NCI-H2196 (cell line): ENCODE data around the gene ZKSCAN5.
A peak's percentile ranks its signal among the peaks of the same experiment; 100 is the strongest.

Experiments
- DNase-seq: peaks from one replicate; lab custom pipeline; 2025; ENCODE audit not compliant: unreplicated experiment; lab: John Stamatoyannopoulos, UW

The ZKSCAN5 gene

DNA sequence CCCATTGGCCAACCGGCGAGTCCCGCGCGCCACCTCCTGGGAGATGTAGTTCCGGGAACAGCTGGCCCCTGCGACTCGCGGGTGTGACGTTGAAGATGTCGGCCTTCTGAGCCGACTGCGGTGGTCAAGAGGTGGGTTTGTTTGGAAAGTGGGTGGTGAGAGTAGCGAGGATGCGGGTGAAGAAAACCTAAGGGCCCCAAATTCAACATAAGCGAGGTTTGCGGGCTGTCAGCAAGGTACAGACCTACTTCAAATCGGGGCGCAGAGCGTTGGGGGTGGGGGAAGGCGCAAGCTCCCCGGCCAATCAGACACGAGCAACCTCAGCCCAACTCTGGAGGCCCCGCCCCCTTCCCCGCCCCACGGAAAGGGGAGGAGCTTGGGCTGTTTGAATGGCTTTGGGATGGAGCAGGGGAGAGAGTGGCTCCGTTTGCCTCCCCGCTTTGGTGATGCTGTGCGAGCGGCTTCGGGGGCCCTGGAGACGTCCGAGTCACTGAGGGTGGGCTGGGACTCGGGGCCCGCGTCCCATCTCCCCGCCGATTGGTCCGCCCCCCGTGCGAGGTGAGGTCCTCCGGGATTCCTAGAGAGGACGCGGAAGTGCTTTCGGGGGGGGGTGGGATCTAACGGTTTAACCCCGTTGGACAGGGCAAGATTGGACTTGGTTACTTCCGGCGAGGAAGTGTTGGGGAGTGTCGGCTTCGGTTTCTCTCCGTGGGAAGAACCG lies at the start of gene ZKSCAN5:
TSS of gene ZKSCAN5 (plus strand) at position 60 of the 721 bp plus-strand sequence. CDS start 1,383 bp downstream, outside the sequence.
- peak; percentile 91 for DNase-seq

DNA sequence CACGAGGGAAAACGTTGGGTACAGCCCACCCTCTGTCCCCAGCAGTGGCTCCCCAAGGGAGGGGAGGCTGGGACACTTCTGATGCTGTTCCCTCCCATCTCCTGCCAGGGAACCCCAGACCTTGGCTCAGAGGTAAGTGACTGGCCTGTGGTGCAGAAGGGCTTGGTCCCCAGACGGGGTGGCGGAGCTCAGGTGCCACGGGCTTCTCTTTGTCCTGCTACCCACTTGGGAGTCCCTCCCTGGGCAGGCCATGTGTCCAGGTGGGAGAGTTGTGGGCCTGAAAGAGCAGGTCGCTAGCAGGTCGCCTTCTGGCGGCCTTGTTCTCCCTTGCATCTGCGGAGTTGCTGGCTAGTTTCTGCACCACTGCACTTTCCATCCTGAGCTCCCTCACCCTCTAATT lies 48.6 kb upstream of the ZKSCAN5 start:
- DNase-seq = no peak

DNA sequence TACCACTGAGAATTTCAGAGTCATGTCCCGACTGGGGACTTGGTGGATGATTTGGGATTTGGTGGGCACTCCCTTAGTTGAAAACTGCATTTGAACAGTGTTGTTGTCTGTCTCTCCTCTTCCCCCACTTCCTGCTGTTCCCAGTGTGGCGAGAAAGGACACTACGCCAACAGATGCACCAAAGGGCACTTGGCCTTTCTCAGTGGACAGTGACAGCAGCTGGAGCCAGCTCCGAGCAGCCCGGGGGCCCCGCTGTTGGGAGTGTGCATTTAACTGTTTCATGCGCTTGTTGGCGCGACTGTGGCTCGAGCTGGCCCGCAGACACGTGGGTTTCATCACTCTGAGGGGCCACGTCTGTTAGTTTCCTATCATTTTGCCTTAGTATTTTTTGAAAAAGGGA lies 48.2 kb upstream of the ZKSCAN5 start:
- no peak for DNase-seq

DNA sequence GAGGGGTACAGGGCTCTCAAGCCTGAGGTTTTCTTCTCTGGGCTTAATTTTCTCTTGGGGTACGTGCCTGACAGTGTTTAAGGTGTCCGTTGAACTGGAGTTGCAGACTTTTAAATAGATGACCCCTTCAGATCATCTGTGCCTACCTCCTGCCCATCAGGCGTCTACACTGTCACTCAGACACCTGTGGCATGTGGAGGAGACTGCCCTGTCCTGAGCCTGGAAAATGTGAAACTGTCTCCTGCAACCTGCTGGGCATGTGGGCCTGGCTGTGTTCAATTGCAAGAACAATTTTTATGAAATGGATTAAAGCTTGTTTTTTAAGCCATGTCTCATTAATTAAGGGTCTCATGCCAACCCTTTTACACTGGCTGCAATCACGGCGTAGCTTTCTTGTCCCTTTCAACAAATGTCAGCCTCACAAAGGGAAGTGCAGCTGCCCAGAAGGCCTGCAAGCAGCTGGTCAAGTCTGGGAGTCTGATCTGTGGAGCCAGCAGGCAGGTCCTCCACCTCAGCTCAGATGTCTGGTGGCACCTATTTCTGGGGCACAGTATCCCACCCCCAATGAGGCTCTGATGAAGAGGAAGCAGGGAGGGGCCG lies 47.3 kb upstream of the ZKSCAN5 start:
- DNase-seq = no peak

- DNase-seq = no peak
These were observed 46.6 kb upstream of the ZKSCAN5 start for GRCh38 chr7:99457650-99458493.

DNA sequence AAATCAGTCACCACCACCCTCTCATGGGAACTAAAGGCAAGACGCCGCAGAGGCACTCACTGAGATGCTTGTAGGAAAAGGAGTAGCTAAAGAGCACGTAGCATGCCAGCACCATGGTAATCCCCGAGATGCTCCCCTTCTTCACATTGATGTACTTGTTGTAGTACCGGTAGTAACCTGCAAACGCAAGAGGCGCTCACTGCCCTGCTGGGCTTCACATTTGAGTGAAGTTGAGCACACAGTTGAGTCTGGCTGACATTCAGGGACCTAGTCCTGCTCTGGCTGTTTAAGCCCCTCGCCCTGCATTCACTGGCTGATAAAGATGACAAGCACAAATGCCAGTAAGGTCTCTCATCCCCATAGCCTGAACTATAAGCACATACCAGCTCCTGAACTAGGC lies 45.4 kb upstream of the ZKSCAN5 start:
- DNase-seq = no peak

GRCh38 chr7:99460651-99461050 lies 43.8 kb upstream of the ZKSCAN5 start:
- no peak for DNase-seq

DNA sequence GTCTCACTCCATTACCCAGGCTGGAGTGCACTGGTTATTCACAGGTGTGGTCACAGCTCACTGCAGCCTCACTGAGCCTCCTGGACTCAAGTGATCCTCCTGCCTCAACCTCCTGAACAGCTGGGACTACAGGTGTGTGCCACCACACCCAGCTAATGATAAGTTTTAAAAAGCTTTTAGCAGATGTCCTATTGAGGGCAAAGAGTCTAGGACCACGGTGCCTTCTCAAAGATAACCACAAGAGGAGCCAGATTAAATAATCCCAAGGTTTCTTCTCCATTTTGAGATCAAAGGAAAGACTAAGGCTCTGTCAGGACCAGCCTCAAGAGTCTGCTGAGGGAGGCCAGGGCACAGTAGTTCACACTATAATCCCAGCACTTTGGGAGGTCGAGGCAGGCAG lies 43.2 kb upstream of the ZKSCAN5 start:
- DNase-seq = no peak

GRCh38 chr7:99465421-99465768 lies 39.1 kb upstream of the ZKSCAN5 start:
- no peak for DNase-seq

- no peak for DNase-seq
These were observed 36.0 kb upstream of the ZKSCAN5 start for GRCh38 chr7:99468336-99468918.

DNA sequence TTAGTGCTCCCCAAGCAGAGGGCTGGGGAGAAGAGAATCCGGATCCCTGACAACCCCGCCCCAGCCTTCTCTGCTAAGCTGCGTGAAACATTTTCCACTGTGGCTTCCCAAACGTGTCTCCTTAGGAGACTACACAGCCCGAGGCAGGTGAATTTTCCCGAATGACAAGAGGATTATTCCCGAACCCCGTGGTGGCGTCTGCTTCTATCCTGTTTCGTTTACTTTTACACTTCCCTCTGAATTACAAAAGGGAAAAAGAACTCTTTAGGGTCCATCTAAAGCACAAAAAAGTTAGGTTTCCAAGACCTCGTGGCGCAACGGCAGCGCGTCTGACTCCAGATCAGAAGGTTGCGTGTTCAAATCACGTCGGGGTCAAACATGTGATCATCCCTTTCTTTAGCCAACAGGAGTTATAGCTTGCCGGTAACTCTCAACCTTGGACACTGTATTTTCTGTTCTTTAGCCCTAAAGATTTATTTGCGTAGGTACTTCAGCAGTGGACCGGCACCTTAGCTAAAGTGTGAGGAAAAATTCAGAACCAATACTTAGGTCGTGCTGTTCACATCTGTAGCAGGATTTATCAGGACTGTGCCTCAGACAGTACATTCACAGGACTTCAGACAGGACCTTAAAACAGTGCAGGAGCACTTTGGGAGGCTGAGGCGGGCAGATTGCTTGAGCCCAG lies 34.9 kb upstream of the ZKSCAN5 start:
- no peak for DNase-seq

- peak; percentile 97 for DNase-seq
These were observed 31.7 kb upstream of the ZKSCAN5 start, which contains the start of gene ZNF789 for GRCh38 chr7:99472561-99473314. TSS of gene ZNF789 (plus strand) at chr7:99472890. CDS start at chr7:99476457, 3,567 bp downstream.

DNA sequence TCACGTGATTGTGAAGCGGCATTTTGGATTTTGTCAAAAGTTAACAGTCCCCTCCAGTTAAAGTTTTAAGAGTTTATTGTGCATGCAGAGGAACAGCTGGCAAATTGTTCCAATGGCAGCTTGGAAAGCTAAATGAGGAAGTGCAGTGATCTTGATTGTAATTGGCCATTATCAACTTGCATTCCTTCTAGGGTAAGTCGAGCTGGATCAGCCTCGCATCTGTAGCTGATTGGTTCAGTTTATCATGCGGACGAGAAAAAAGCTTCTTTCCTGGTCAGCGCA lies 31.2 kb upstream of the ZKSCAN5 start:
- peak; percentile 33 for DNase-seq

DNA sequence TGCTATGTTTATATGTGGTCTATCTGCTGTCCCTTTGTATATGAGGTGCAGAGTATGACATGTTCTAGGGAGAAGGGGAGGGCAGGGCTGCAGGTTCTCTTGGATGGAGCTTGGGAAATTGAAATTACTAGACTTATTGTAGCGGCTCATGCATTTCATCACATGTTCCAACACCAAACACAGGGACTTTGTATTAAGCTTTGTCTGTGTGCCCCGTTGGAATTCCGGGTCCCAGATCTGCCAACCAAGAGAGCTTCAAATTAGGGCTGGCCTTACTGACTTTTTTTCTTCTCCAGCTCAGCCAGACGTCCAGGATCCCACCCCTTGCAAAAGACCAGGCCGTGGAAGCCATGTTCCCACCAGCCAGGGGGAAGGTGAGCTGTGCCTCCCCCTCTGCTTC lies 28.4 kb upstream of the ZKSCAN5 start:
- DNase-seq = no peak

DNA sequence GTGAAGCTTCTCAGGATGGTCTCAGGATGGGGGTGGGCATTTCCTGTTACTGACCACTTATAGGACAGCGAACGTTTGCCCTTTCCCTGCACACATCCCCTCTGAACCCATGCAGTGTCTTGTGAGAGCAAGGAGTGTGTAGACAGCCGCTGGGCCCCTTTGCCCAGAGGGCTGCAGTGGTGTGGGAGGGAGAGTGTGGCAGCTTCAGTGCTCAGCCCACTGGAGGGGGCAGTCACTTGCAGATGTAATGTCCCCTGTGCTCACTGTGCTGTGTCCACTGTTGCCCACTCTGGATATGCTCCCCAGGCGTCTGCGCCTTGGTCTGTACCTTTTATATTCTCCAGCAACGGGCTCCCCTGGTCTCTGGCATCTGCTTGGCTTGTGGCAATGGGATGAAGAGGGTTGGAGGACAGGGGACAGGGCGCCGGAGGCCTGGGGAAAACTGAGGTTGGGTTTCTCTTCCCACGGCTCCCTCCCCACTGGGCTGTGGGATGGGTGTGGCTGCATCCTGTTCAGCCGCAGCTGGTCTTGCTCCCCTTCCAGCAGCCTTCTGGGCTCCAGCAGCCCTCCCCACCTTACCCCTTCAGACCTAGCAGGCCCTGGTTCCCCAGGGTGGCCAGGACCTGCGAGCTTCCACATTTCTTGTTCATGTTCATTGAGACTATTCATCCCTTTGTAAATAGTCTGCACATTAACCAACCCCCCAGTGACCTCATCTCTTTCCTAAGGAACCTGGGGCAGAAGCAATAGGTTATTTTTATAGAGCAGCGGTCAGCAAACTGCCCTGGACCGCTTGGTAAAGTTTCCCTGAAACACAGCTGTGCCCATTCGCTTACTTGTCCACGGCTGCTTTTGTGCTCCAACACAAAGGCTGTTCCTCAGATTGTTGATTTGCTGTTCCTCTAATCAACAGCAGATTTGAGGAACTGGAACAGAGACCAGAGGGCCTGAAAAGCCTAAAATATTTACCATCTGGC lies 25.7 kb upstream of the ZKSCAN5 start:
- DNase-seq = no peak

DNA sequence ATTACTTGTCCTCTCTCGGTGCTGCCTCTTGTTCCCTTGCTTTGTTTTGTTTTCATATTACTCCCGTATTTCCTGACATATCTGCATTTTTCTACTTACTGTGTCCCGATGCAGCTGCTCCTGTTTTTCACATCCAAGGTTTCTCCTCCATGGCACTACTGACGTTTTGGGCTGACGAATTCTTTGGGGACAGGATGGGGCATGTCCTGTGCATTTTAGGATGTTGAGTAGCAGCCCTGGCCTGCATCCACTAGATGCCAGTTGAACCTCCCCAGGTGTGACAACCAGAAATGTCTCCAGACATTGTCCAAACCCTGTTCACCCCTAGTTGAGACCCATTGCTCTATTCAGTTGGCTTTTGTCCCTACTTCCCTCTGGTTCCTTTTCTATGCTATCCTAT lies 19.4 kb upstream of the ZKSCAN5 start:
- no peak for DNase-seq

DNA sequence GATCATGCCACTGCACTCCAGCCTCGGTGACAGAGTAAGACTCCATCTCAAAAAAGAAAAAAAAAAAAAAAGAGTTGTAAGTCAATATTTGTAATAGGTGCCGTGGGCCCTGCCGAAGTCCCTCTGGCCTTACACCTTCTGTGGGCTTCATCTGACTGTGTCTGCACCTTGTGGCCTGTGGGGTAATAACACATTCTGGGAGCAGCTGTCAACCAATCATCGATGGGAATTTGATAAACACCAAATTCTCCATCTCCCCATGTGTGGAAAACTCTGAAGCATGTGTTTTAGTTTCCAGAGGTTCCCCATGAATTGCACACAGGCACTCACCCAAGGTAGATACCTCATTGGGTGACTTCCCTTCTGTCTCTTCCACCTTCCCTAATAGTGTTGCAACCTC lies 15.2 kb upstream of the ZKSCAN5 start:
- no peak for DNase-seq

GRCh38 chr7:99490878-99491277 lies 13.6 kb upstream of the ZKSCAN5 start:
- no peak for DNase-seq

DNA sequence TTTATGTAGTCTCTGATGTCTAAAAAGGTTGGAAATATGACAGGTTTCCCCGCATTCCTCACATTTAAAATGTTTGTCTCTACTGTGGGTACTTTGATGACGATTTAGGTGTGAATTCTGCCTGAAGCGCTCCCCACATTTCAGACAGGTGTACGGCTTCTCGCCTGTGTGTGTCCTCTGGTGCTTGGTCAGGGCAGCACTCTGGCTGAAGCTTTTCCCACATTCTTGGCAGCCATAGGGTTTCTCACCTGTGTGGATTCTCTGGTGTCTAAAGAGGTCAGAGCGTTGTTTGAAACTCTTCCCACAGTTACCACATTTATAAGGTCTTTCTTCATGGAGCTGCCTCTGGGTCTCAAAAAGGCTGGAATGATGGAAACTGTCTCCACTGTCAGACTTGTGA lies 10.6 kb upstream of the ZKSCAN5 start:
- no peak for DNase-seq
